D341Med (cell line): ENCODE data around the gene STK39.

Experiments used
- DNase-seq: peaks from one replicate; pipeline ENCODE4 v3.0.0; 2012; ENCODE audit warnings: low spot score

The STK39 gene

DNA sequence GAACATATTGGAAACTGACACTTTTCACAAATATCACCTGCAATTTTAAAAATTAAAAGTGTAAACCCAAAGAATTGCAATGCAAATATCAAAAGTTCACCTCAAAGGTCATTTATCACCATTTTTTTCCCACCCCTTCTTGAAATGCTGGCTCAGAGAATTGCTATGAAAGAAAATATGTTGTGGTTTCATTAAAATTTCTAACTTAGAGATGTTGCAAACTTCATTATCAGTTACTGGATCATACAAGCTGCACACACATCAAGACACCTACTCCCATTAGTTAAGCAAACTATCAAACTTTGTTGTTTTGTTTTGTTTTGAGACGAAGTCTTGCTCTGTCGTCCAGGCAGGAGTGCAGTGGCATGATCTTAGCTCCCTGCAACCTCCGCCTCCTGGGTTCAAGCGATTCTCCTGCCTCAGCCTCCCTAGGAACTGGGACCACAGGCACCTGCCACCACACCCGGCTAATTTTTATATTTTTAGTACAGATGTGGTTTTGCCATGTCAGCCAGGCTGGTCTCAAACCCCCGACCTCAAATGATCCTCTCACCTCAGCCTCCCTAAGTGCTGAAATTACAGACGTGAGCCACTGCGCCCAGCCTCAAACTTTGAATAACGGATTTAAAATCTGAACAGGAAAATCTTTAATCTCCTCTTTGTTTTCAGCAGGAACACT, 37.0 kb downstream of the STK39 start:
- DNase-seq, result no peak

GRCh38 chr2:168208652-168209051, 38.7 kb downstream of the STK39 start:
- no peak for DNase-seq

GRCh38 chr2:168207851-168208250, 39.5 kb downstream of the STK39 start:
- no peak for DNase-seq

DNA sequence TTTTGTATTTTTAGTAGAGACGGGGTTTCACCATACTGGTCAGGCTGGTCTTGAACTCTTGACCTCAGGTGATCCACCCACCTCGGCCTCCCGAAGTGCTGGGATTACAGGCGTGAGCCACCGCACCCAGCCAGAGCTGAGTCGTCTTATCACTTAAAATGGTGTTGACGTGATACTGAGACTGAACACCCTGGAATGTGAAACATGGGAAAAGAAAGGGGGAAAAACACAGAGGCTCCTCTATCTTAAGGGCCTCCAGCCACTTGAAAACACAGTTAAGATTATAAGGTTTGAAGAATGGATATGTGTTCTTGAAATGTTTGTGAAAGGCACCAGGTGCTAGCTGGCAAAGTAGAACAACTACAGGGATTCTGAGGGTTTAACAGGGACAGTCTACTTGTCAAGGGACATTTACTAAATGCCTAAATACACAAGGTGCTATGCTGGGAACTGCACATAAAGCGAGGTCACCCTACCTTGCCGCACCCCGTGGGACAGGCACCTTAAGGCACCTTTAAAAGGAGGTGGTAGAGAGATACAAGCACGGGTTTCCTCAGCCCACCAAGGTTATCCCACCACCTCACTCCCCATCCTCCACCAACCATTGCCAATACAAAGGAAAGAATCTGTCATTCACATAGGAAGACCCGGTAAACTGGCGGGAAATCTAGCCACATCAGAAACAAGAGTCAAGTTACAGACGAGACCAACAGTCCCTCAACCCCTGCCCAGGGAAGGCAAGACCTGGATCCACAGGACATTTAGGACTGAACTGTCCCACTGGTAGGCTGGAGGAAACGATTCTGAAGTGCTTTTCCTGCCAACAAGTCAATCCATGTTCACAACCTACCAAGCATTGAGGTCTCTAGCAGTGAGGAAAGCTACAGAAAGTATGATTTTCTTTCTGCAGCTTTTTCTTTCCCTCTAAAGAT, 43.4 kb downstream of the STK39 start:
- DNase-seq, result no peak

GRCh38 chr2:168201584-168202116, 45.7 kb downstream of the STK39 start:
- DNase-seq, result no peak

GRCh38 chr2:168200930-168201583, 46.3 kb downstream of the STK39 start:
- DNase-seq, result no peak

DNA sequence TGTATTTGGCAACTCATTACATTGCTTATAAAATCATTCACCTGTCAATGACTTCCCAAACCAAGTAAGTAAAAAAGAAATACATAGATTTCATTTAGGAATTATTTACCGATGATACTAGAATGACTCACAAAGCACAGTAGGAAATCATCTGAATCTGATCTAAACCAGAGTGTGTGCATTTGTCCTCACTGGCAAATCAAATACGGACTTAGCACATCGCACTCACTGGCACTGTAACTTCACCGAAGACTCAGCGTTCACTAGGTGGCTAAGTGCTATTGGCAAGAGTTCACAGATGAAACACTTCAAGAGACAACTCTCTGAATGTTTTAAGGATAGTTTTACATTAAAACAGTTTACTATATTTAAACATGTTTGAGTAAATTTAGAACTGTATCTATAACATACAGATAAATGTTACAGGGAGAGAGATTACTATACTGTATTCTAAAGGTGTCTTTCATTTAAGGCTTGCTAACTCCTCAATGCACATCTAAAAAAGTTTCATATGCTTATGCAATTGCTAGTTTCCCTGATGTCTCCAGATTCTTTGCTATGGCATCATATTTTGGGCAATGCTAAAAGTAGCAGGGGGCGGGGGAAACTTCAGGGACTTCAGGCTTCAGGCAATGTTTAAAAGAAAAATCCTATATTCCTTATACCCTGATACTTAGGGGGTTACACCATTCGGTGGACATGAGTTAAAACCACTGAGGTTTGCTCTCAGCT, 48.8 kb downstream of the STK39 start:
- no peak for DNase-seq

DNA sequence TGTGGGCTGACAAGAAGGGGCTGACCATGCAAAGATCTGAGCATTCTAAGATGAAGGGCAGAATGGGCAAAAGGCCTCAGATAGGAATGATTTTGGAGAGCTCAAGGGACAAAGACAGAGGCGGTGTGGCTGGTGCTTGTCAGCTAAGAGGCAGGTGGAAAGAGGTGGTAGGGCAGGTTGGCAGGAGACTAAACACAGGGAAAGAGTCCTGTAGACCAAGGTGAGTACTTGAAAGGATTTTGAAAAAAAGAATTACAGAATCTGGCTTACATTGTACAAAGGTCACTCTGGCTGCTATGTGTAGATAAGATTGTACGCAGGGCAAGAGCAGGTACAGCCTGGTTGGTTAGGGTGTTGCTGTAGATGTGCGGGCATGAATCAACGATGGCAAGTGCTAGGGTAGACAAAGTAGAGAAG, 50.6 kb downstream of the STK39 start:
- DNase-seq, result no peak

GRCh38 chr2:168194784-168195522, 52.4 kb downstream of the STK39 start:
- DNase-seq, result no peak

DNA sequence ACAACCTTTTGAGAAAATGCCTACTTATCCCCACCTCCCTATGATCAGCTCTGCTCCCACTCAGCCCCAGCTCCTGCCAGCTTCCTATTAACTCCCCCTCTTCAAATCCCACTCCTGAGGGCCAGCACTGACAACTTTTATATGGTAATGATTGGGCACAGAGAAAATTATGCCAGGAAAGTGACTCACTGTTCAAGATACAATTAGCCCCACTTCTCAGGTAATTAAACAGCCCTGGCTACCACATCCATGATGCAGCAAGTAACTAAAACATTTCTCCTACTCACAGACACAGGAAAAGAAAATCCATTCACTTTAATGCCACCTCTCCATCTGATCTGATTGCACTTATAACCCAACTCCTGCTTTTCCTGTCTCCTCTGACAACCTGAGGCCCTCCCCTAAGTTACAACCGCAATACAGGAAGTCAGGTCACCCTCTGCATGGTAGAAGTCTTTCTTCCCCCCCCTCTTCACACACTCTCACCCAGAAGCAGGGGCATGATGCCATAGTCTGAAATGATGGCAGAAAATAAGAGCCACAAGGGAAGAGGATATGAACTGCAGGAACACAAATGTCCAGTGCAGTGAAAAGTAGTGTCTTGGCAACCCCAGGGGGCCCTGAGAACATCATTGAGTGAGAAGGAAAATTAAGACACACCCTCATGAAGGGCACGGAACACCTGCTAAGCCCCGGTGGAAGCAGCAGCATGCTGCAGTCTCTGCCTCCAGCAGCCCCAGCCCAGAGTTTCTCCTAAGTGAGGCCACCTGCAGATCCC, 54.4 kb downstream of the STK39 start:
- no peak for DNase-seq

GRCh38 chr2:168191955-168192785, 55.2 kb downstream of the STK39 start:
- DNase-seq, result no peak

- DNase-seq, result no peak
Observed at GRCh38 chr2:168190590-168191336, 56.6 kb downstream of the STK39 start.

- no peak for DNase-seq
Observed at GRCh38 chr2:168189835-168190569, 57.4 kb downstream of the STK39 start.

DNA sequence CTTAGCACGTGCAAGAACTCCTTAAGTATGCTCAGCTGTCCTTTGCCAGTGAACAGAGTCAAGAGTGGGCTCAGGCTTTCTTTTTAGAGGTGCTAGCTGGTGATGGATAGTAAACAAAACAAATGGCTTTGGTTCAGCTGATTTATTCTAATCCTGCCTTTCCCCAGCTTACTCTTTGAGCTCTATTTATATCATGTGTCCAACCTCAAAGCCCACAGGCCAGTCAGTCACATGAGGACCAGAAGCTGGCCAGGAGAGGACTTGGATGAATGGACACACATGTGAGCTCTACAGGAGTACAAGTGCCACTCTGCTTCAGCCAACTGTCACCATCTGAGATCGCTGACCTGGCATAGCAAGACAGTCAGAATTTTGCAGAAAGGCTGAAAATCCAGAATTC, 59.4 kb downstream of the STK39 start:
- no peak for DNase-seq

GRCh38 chr2:168186452-168186851, 60.9 kb downstream of the STK39 start:
- DNase-seq, result no peak

GRCh38 chr2:168185583-168186274, 61.7 kb downstream of the STK39 start:
- DNase-seq, result no peak
